GM13977 (cell line): ENCODE data around the gene SLC25A43.

Experiments
- DNase-seq: peaks from one replicate; pipeline ENCODE4 v3.0.0; 2012; ENCODE audit warnings: low spot score
- CTCF ChIP-seq: IDR thresholded peaks from 2 replicates; pipeline ENCODE4 v1.5.1; 2012; ENCODE audit warnings: mild to moderate bottlenecking, control low read depth; ENCODE audit not compliant: insufficient read depth; ENCODE audit errors: extremely low read depth, missing control alignments
- in situ Hi-C: fragments of 300-500 bp; cut with MboI; formaldehyde crosslinking; loops from one replicate; pipeline ENCODE4 v1.12.0; 2022; ENCODE audit warnings: low sequenced_read_pairs, low pct_unique_long_range_greater_than_20kb, mixed read lengths, inconsistent platforms; ENCODE audit not compliant: unreplicated experiment

Gene SLC25A43

DNA sequence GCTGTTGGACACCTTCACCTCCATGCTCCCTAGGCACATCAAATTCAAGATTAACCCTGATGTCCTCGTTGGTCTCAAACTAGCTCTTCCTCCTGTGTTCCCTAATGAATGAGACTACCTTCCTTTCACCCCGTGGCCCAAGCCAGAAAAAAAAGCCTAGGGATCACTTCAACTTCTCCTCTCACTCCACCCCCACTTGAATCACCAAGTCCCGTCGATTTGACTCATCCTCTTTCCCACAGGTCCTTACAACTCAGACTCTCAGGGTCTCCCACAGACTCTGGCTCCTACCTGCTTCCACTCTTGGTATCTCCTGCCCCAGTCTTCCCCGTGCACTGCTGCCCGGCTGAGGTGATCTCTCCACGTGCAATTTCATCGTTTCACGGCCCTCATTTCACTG lies 8.5 kb downstream of the SLC25A43 start:
- no peak for DNase-seq
- no peak for TF ChIP-seq CTCF
- in situ Hi-C loops: no loop called here

- no peak for DNase-seq
- in situ Hi-C loops: no loop called here
Observed at GRCh38 chrX:119410027-119410819, 11.1 kb downstream of the SLC25A43 start.

GRCh38 chrX:119410854-119411253 lies 11.7 kb downstream of the SLC25A43 start:
- no peak for TF ChIP-seq CTCF
- no peak for DNase-seq
- in situ Hi-C loops: no loop called here

More at GRCh38 chrX:119410027-119410819, 11.1 kb downstream of the SLC25A43 start:
- TF ChIP-seq CTCF: no peak

- in situ Hi-C loops: no loop called here
- DNase-seq: no peak
- no peak for TF ChIP-seq CTCF
Observed at GRCh38 chrX:119411959-119412358, 12.8 kb downstream of the SLC25A43 start.

GRCh38 chrX:119417376-119417775 lies 18.2 kb downstream of the SLC25A43 start:
- DNase-seq: no peak
- no peak for TF ChIP-seq CTCF
- in situ Hi-C loops: no loop called here

DNA sequence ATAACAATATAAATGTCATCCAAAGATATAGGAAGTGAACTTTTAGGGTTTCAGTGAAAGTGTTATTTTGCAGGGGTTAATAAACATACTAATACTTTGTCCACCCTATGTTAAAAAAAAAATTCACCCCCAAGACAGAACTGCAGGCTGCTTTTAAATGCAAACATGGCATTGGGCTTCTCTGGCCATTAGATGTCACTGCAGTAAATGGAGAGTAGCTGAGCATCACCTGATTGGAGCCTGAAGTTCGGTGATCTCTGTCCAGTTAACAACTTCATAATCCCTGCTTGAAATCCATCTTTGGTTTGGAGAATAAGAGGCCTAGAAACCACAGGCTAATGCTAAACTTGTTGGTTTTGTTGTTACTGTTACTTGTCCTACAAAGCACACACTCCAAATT lies 18.7 kb downstream of the SLC25A43 start:
- peak; percentile 37 for TF ChIP-seq CTCF
- DNase-seq: no peak
- in situ Hi-C loops: no loop called here
